H1 (cell line): ENCODE results near the gene NR2F6. TPM values are rescaled to one million over a fixed set of nuclear protein-coding genes. Genes with fewer than 3 reads are reported as not detected.
A peak's percentile ranks its signal among the peaks of the same experiment; 100 is the strongest.

Source experiments
- CEBPB ChIP-seq: IDR thresholded peaks from 2 replicates; pipeline ENCODE4 v1.6.1; 2012; ENCODE audit warnings: low read depth, low read length
- EZH2 ChIP-seq: fragments of 200-600 bp; sonication (generic); IDR thresholded peaks from 2 replicates; pipeline ENCODE4 v1.7.1; 2012; ENCODE audit warnings: low read depth, mild to moderate bottlenecking, moderate library complexity, low read length, inconsistent platforms; ENCODE audit not compliant: severe bottlenecking
- JUN ChIP-seq: IDR thresholded peaks from 2 replicates; pipeline ENCODE4 v1.6.1; 2011; ENCODE audit warnings: low read depth, mild to moderate bottlenecking, improper control_type of control experiment, low read length
- POU5F1 ChIP-seq: IDR thresholded peaks from 2 replicates; pipeline ENCODE4 v1.6.1; 2011; ENCODE audit warnings: low read depth, mild to moderate bottlenecking, low read length, moderate library complexity
- SIN3A ChIP-seq, 2 experiments: IDR thresholded peaks in 1 of 2; conservative IDR thresholded peaks in 1 of 2; 2 replicates each; pipeline ENCODE4 v1.6.1; 2011 to 2012; ENCODE audit warnings: low read length in 2 of 2, improper control_type of control experiment in 1 of 2, low read depth in 1 of 2, mild to moderate bottlenecking in 1 of 2
- SP1 ChIP-seq: IDR thresholded peaks from 2 replicates; pipeline ENCODE4 v1.6.1; 2011; ENCODE audit warnings: low read depth, low read length
- SP2 ChIP-seq: IDR thresholded peaks from 2 replicates; pipeline ENCODE4 v1.6.1; 2012; ENCODE audit warnings: mild to moderate bottlenecking, low read length, inconsistent platforms
- YY1 ChIP-seq: IDR thresholded peaks from 2 replicates; pipeline ENCODE4 v1.6.1; 2011; ENCODE audit warnings: low read depth, mild to moderate bottlenecking, low read length
- polyA plus RNA-seq, 7 experiments: library from polyadenylated mRNA; depleted of rRNA in 3 of 7; stranded (reverse) in 5 of 7; unstranded in 2 of 7; fragments of >200 nt in 5 of 7; fragments of 200-250 nt in 2 of 7; gene quantifications; 1 replicate in 5 of 7; 2 replicates in 1 of 7; 4 replicates in 1 of 7; pipeline versions ENCODE4 v1.2.1 to v1.2.3, GENCODE V29; 2011 to 2013; ENCODE audit warnings: missing spikeins in 2 of 7, mixed read lengths in 2 of 7
- total RNA-seq: library from RNA; stranded (reverse); fragmentation: NEBNext Ultra II Directional; extraction: Animal tissue kit (Norgen Biotek cat#: 25700); gene quantifications from 2 replicates; pipeline ENCODE4 v1.2.1, GENCODE V29; 2021
- TF ChIP-seq, protein P1 (sequence below): fragments of 300-600 bp; sonication (generic); IDR thresholded peaks from 2 replicates; pipeline ENCODE4 v1.7.1; 2012; ENCODE audit warnings: low read length, moderate library complexity, mild to moderate bottlenecking, inconsistent platforms; ENCODE audit not compliant: insufficient replicate concordance
- TF ChIP-seq, protein P2 (sequence below): IDR thresholded peaks from 2 replicates; pipeline ENCODE4 v1.6.1; 2011; ENCODE audit warnings: low read depth, mild to moderate bottlenecking, low read length; ENCODE audit not compliant: insufficient read depth

The NR2F6 gene
- total and polyA plus RNA-seq, 2 of the 8 experiments (the other 6 are each of a cell fraction or from before 2014, with no cell fraction given), result 99.7 to 114 TPM

DNA sequence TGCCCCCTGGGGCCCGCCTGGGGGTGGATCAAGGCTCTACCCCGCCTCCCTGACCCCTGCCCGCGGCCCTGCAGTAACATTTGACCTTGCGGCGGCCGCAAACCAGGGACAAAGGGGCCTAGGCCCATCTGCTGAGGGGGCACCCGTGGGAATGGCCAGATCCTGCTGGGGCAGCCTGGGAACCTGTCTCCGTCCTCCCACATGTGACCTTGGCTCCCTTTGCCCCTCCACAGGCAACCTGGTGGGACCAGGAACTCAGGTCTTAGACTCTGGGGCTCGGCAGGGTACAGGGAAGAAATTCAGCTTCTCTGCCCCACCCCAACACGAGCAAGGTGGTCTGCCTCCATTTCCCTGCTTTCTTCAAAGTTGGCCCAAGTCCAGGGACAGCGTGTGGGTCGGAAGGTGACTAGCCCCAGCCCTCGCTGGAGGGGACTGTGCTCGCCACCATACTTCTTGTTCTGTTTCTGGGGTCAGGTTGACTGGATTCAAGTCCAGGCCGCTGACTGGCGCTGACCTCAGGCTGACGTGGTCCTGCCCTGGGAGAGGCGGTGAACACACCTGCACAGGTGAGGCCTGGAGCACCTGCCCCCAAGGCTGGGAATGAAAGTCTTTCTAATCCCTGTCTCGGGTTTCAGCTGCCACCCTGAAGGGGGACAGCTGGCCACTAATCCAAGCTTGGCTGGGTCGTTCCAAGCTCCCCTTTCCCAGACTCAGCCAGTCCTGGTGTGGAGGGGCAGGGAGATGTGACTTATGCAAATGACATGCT is 2.5 kb upstream of the NR2F6 start (continued):
- TF ChIP-seq, protein P1, sequence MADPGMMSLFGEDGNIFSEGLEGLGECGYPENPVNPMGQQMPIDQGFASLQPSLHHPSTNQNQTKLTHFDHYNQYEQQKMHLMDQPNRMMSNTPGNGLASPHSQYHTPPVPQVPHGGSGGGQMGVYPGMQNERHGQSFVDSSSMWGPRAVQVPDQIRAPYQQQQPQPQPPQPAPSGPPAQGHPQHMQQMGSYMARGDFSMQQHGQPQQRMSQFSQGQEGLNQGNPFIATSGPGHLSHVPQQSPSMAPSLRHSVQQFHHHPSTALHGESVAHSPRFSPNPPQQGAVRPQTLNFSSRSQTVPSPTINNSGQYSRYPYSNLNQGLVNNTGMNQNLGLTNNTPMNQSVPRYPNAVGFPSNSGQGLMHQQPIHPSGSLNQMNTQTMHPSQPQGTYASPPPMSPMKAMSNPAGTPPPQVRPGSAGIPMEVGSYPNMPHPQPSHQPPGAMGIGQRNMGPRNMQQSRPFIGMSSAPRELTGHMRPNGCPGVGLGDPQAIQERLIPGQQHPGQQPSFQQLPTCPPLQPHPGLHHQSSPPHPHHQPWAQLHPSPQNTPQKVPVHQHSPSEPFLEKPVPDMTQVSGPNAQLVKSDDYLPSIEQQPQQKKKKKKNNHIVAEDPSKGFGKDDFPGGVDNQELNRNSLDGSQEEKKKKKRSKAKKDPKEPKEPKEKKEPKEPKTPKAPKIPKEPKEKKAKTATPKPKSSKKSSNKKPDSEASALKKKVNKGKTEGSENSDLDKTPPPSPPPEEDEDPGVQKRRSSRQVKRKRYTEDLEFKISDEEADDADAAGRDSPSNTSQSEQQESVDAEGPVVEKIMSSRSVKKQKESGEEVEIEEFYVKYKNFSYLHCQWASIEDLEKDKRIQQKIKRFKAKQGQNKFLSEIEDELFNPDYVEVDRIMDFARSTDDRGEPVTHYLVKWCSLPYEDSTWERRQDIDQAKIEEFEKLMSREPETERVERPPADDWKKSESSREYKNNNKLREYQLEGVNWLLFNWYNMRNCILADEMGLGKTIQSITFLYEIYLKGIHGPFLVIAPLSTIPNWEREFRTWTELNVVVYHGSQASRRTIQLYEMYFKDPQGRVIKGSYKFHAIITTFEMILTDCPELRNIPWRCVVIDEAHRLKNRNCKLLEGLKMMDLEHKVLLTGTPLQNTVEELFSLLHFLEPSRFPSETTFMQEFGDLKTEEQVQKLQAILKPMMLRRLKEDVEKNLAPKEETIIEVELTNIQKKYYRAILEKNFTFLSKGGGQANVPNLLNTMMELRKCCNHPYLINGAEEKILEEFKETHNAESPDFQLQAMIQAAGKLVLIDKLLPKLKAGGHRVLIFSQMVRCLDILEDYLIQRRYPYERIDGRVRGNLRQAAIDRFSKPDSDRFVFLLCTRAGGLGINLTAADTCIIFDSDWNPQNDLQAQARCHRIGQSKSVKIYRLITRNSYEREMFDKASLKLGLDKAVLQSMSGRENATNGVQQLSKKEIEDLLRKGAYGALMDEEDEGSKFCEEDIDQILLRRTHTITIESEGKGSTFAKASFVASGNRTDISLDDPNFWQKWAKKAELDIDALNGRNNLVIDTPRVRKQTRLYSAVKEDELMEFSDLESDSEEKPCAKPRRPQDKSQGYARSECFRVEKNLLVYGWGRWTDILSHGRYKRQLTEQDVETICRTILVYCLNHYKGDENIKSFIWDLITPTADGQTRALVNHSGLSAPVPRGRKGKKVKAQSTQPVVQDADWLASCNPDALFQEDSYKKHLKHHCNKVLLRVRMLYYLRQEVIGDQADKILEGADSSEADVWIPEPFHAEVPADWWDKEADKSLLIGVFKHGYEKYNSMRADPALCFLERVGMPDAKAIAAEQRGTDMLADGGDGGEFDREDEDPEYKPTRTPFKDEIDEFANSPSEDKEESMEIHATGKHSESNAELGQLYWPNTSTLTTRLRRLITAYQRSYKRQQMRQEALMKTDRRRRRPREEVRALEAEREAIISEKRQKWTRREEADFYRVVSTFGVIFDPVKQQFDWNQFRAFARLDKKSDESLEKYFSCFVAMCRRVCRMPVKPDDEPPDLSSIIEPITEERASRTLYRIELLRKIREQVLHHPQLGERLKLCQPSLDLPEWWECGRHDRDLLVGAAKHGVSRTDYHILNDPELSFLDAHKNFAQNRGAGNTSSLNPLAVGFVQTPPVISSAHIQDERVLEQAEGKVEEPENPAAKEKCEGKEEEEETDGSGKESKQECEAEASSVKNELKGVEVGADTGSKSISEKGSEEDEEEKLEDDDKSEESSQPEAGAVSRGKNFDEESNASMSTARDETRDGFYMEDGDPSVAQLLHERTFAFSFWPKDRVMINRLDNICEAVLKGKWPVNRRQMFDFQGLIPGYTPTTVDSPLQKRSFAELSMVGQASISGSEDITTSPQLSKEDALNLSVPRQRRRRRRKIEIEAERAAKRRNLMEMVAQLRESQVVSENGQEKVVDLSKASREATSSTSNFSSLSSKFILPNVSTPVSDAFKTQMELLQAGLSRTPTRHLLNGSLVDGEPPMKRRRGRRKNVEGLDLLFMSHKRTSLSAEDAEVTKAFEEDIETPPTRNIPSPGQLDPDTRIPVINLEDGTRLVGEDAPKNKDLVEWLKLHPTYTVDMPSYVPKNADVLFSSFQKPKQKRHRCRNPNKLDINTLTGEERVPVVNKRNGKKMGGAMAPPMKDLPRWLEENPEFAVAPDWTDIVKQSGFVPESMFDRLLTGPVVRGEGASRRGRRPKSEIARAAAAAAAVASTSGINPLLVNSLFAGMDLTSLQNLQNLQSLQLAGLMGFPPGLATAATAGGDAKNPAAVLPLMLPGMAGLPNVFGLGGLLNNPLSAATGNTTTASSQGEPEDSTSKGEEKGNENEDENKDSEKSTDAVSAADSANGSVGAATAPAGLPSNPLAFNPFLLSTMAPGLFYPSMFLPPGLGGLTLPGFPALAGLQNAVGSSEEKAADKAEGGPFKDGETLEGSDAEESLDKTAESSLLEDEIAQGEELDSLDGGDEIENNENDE, result no peak
- TF ChIP-seq POU5F1 (no peak), JUN (no peak), CEBPB (no peak), YY1 (no peak), SIN3A (conservative IDR thresholded peaks at IDR 0.05 in 1 of 2, IDR thresholded peaks at IDR 0.05 in 1 of 2; ENCODE audit: low read depth in 1 of 2, low read length in 2 of 2) (peak; percentile 71 to 78; a peak in 2 of 4 replicates), EZH2 (no peak), SP2 (no peak), SP1 (no peak)
- TF ChIP-seq, protein P2, sequence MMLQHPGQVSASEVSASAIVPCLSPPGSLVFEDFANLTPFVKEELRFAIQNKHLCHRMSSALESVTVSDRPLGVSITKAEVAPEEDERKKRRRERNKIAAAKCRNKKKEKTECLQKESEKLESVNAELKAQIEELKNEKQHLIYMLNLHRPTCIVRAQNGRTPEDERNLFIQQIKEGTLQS, result no peak
